Hippocampal formation (tissue), 2 donors: Measurements from ENCODE around the gene TESPA1.
"Not testable (repeated sequence)": the region's sequence is repeated elsewhere in the genome, so short reads cannot be mapped to it uniquely, and the experiment has no call there.

ENCODE experiments used
- DNase-seq, 2 donors: peaks; one replicate each; lab custom pipeline; 2025; lab: John Stamatoyannopoulos, UW

Gene TESPA1

GRCh38 chr12:54986773-54987172, 2.2 kb upstream of the TESPA1 start:
- DNase-seq: not testable (repeated sequence)

GRCh38 chr12:54983536-54984101, 943 bp downstream of the TESPA1 start:
- DNase-seq: no peak

DNA sequence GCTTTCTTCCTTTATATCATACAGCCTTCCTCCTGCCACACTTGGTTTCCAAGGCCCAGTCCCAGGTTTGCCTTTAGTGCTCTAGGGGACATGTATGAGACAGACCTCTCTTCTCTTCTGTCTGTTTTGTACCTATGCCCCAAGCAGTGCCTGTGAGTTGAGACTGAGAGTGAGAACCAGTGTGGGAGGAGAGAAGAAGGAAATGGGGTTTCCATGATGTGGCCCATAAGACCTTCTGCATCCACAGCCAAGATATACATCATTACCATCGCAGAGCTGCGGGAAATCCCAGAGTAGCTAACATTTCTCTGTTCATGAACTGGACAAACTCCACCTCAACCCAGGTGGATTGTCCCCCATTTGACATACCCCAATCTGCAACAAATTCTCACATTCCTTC, 2.8 kb downstream of the TESPA1 start:
- no peak for DNase-seq

DNA sequence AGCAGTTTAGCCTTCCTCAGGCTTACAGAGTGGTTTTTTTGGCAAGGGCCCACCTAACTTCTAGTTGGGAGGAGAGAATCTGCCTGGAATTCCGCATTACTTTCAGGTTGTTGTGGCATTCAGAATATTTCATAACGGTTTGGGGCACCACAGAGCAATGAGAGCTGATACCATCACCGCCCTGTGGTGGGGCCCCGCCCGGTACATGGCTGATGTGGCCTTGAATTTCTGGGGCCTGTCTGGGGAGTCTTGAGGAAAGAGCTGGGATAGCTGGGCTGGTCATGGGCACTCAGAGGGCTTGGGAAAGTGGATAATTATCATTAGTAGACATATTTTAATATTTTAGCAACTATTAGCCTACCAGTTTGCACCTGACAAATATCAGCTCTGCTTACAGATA, 4.2 kb downstream of the TESPA1 start:
- DNase-seq: no peak

DNA sequence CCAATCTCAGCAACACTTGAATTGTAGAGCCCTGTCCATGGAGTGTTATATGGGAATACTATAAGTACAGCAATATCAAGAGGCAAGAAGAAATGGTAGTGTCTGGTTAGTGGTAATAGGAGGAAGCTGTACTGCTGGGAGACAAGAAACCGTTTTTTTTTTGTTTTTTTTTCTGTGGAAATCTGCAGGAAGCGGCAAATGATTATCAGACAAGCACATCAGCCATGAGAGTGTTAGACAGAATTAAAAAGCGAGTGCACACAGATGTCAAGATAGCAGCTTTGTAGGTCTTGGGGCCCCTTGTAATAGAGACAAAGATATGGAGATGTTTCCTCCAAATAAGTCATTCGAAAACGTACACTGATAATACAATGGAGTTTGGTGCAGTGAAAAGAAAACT, 6.7 kb downstream of the TESPA1 start:
- DNase-seq: no peak

GRCh38 chr12:54977155-54977554, 7.4 kb downstream of the TESPA1 start:
- no peak for DNase-seq

GRCh38 chr12:54975875-54976274, 8.7 kb downstream of the TESPA1 start:
- no peak for DNase-seq

- DNase-seq: peak in 1 of 2 donors; percentile 75
Measured at GRCh38 chr12:54975272-54975671, 9.3 kb downstream of the TESPA1 start.

- DNase-seq: no peak
Measured at GRCh38 chr12:54974279-54974678, 10.3 kb downstream of the TESPA1 start.

DNA sequence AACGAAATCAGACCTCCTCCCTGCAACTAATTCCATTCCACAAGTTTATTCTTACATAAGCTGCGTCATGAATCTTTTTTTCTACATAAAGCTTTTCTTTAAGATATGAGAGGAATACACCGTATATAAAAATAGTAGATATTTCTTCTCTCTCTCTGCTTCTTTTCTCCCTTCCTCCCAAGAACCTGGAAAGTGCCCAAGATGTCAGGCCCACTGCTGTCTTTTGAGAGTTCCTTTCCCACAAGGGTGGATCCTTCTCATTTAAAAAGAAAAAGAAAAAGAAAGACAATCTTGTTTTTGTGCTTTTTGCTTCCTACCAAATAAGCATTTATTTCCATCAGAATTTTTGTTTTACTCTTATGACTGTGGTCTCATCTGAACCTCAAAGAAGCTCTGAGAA, 11.0 kb downstream of the TESPA1 start:
- no peak for DNase-seq

GRCh38 chr12:54970741-54971140, 13.8 kb downstream of the TESPA1 start:
- no peak for DNase-seq

DNA sequence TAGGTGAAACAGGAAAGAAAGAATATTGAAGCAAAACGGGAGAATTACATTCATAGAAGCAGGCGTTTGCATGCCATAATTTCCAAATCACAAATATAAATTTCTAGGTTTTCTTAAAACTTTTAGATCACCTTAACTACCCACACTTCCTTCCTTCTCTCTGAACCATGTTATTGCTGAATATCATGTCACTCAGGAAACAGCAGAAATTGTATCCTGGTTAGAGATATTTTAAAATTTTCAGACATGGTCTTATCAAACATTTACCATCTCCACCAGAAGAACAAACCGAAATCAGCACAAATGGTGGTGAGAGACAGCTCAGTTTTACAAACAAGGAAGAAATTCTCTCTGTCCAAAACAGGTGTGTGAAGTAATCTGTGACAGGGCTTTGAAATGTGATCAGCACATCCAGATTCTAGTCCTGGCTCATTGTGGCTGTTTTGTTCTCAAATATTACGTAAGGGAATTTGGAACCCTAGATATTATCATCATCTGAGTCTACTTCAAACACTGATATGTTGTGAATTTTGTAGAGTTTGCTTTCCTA, 16.3 kb downstream of the TESPA1 start:
- no peak for DNase-seq

- no peak for DNase-seq
Measured at GRCh38 chr12:54967461-54967860, 17.1 kb downstream of the TESPA1 start.

- no peak for DNase-seq
Measured at GRCh38 chr12:54961190-54961589, 23.4 kb downstream of the TESPA1 start.

GRCh38 chr12:54959291-54960018, 25.1 kb downstream of the TESPA1 start:
- no peak for DNase-seq

DNA sequence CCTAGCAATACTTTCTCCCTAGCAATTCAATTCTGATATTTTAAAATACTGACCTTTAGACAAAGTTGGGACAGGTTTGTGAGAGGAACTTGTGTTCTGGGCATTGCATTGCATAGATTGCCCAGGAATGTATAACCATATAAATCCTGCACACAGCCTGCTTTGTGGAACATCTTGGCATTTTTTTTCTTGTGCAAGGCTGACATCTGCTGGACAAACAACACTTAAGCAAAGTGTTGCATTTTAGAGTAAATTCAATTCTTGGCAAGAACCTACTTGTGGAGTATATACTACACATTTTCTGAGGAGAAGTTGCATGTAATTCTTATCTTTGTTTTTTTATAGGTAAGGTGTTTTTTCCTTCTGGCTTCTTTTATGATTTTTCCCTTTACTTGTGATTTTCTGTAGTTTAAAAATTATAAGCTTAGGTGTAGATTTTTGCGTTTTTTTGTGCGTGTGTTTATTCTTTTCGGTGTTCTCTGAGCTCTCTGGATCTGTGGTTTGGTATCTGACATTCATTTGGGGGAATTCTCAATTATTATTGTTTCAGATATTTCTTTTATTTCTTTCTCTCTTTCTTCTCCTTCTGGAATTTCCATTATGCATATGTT, 26.4 kb downstream of the TESPA1 start:
- peak; percentile 55 to 86 for DNase-seq

GRCh38 chr12:54956818-54957641, 27.5 kb downstream of the TESPA1 start:
- DNase-seq: no peak

GRCh38 chr12:54956322-54956721, 28.2 kb downstream of the TESPA1 start:
- no peak for DNase-seq

DNA sequence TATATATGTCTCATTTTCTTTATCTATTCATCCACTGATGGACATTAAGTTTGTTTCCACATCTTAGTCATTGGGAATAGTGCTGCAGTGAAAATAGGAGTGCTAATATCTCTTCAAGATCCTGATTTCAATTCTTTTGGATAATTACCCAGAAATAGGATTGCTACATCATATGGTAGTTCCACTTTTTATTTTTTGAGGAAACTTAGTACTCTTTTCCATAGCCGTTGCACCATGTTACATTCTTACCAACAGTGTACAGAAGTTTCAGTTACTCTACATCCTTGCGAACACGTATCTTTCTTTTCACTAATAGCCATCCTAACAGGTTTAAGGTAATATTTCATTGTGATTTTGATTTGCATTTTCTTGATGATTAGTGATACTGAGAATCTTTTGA, 29.8 kb downstream of the TESPA1 start:
- no peak for DNase-seq

- DNase-seq: no peak
Measured at GRCh38 chr12:54954228-54954627, 30.3 kb downstream of the TESPA1 start.

DNA sequence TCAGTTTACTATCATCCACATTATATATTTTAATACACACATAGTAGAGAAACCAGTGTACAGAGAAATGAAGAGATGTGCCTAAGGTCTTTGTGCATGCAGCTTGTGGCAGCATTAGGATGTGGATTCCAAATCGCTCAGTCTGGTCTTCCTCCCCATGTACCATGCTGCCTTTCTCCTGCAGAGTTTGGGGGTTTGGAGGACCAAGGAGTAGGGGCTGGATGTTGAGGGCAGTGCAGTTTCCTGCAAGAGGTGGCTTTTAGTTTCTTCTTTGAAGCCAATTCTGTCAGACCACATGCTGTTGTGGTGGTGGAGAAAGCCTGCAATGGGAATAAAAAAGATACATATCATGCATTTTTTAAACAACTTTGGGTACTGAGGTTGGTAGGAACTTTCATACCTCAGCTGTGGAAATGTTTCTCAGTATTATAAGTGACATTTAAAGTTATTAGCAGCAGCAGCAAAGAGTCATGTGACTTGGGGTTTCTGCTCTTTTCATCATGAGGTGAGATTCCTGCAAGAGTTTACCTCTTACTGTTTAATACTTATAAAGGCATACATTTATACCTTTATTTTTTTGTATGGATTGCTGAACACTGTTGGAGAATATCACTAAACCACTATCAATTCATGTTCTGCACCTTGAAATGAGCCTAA, 34.4 kb downstream of the TESPA1 start:
- no peak for DNase-seq
